ENCODE data around the gene EPC2.

DNA sequence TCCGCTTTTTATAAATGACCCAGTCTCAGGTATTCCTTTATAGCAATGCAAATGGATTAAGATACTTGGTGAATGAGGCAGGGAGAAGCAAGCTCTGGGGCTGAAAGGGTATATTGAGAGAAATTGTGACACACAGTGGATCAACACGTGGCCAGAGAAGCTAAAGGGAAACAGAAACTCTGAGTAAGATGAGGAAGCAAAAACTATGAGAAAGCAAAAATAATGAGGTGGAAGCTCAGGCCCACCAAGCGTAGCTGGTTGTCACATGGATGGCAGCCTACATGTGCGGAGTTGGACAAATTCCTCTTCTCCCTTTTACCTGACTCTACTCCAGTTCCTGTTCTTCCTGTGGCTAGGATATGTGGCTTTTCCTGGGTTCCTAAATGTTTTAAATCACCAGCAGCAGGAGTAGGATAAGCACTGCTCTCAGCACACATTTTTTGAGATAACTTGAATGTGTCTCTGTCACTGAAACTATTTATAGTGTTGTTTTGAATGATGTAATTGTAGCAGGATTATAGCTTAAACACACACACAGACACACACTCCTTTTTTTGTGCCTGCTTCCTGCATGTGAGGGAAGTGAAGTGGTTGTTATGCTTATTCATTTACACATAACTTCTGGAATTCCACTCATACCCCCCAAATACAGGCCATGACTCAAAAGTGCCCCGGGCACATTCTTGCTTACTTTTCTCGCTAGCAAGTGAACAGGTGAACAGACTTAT, 30.1 kb upstream of the EPC2 start:
- TF ChIP-seq EZH2 (IDR thresholded peaks at IDR 0.05; ENCODE audit: insufficient read depth, poor library complexity, severe bottlenecking) (no peak), EZH2phosphoT487 (IDR thresholded peaks at IDR 0.05; ENCODE audit: insufficient read depth, low read depth) (no peak)

Measured in GM23248 (cell line).